ENCODE data around the gene PER2. TPM values are rescaled to one million over a fixed set of nuclear protein-coding genes. Genes with fewer than 3 reads are reported as not detected.

Gene PER2
- total and polyA plus RNA-seq, 2 donors (not counting 1 experiment from before 2014, with no cell fraction given), result 3.2 to 12.6 TPM

DNA sequence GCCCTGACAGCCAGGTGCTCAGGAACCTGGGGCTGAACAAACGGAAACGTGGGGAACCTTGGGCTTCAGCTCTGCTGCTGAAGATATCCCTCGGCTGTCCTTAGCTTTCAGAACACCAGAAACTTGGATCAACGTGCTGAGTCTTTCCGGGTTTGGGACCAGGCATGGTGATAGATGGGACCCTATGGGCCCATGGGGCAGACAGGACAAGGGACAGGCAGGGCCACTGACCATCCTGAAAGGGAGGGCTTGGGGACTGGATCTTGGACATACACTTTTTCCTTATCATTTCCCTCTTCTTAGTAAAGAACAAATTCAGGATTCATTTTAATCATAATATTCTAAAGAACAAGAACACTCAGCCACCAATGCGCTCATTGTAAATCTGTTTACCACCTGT, 32.3 kb downstream of the PER2 start:
- POLR2A ChIA-PET, result no interaction called here
- no peaks in the 10 kb centered on the region for H3K4me1 Mint-ChIP-seq
- Histone ChIP-seq H3K9ac (ENCODE audit: low read length) (no peak overlapping the region), H2AFZ (ENCODE audit: insufficient read depth, low read depth, low read length, poor library complexity, severe bottlenecking) (no peak overlapping the region), H3K4me3 (ENCODE audit: control extremely low read depth in 1 of 5, extremely low read depth in 1 of 5, insufficient read depth in 1 of 5, low read depth in 2 of 5, low read length in 4 of 5) (no peak overlapping the region), H3K79me2 (ENCODE audit: control insufficient read depth, insufficient read depth, low read length) (no peaks in the 10 kb centered on the region), H4K20me1 (ENCODE audit: control insufficient read depth, insufficient read depth, low read length, poor library complexity, severe bottlenecking) (no peaks in the 10 kb centered on the region), H3K36me3 (replicated peaks in 1 of 2; ENCODE audit: control extremely low read depth in 1 of 2, control insufficient read depth in 1 of 2, extremely low read depth in 1 of 2, insufficient read depth in 2 of 2, low read length in 1 of 2) (peaks cover 0 to 38% of the 10 kb centered on the region in 2 experiments), H3K4me2 (replicated peaks; ENCODE audit: low read depth, low read length, poor library complexity, severe bottlenecking) (no peak overlapping the region), H3K27me3 (replicated peaks in 1 of 4; ENCODE audit: control extremely low read depth in 1 of 4, control insufficient read depth in 3 of 4, insufficient read depth in 4 of 4, low read length in 3 of 4) (no peaks in the 10 kb centered on the region), H3K4me1 (ENCODE audit: control insufficient read depth in 2 of 2, insufficient read depth in 2 of 2, low read length in 2 of 2) (no peaks in the 10 kb centered on the region), H3K27ac (ENCODE audit: low read length in 2 of 2) (no peak overlapping the region), H3K9me3 (ENCODE audit: control extremely low read depth in 1 of 3, control insufficient read depth in 2 of 3, insufficient read depth in 1 of 3, low read length in 2 of 3) (no peaks in the 10 kb centered on the region)
- no peaks in the 10 kb centered on the region for H3K27me3 Mint-ChIP-seq
- H3K4me3 Mint-ChIP-seq, result no peak overlapping the region
- ATAC-seq (ENCODE audit: low read depth) (no peak), DNase-seq (no peak)
- intact Hi-C loops (cut with micrococcal nuclease), result loop anchor here (5.0 kb wide), 1 partner anchor 531 kb away; no protein-coding TSS in a partner anchor
- H3K27ac Mint-ChIP-seq, result no peak overlapping the region
- WGBS (ENCODE audit: insufficient coverage), result 98% methylated on average over 5 of the region's 6 CpGs
- no peaks in the 10 kb centered on the region for H3K9me3 Mint-ChIP-seq (ENCODE audit: insufficient read depth)
- TF ChIP-seq EZH2 (IDR thresholded peaks at IDR 0.05; ENCODE audit: borderline replicate concordance, insufficient read depth, low read depth, low read length, poor library complexity, severe bottlenecking), result no peak
- no peak for TF ChIP-seq CTCF (IDR thresholded peaks at IDR 0.05)
- CTCF ChIA-PET, result interaction anchor here (1.4 to 2.3 kb wide), 4 partner anchors 11 to 399 kb away, joined by 4 to 6 read pairs (median 4); no protein-coding TSS in a partner anchor

DNA sequence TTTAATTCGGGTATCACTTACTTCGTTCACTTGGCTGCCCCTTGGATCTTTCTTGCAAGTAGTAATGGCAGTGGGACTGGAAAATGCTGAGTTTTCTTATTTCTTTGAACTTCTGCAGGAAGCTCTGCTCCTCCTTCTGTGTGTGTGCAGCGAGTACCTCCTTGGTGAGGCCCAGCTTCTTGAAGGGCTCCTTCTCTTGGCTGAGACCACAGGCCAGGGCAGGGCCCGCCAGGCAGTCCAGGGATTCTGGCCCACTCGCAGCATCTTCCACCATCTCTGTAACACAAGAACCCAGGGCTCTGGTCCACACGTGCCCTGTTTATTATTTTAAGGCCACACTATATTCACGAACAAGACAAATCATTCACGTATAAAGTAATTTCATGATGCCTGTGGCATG, 32.8 kb downstream of the PER2 start:
- no peaks in the 10 kb centered on the region for H3K27me3 Mint-ChIP-seq
- Histone ChIP-seq H3K27ac (ENCODE audit: low read length in 2 of 2) (no peak overlapping the region), H3K9me3 (ENCODE audit: control extremely low read depth in 1 of 3, control insufficient read depth in 2 of 3, insufficient read depth in 1 of 3, low read length in 2 of 3) (no peaks in the 10 kb centered on the region), H3K4me3 (ENCODE audit: control extremely low read depth in 1 of 5, extremely low read depth in 1 of 5, insufficient read depth in 1 of 5, low read depth in 2 of 5, low read length in 4 of 5) (no peak overlapping the region), H4K20me1 (ENCODE audit: control insufficient read depth, insufficient read depth, low read length, poor library complexity, severe bottlenecking) (no peaks in the 10 kb centered on the region), H3K4me1 (ENCODE audit: control insufficient read depth in 2 of 2, insufficient read depth in 2 of 2, low read length in 2 of 2) (no peaks in the 10 kb centered on the region), H3K36me3 (replicated peaks in 1 of 2; ENCODE audit: control extremely low read depth in 1 of 2, control insufficient read depth in 1 of 2, extremely low read depth in 1 of 2, insufficient read depth in 2 of 2, low read length in 1 of 2) (peaks cover 0 to 38% of the 10 kb centered on the region in 2 experiments), H3K9ac (ENCODE audit: low read length) (no peak overlapping the region), H2AFZ (ENCODE audit: insufficient read depth, low read depth, low read length, poor library complexity, severe bottlenecking) (no peak overlapping the region), H3K4me2 (replicated peaks; ENCODE audit: low read depth, low read length, poor library complexity, severe bottlenecking) (no peak overlapping the region), H3K79me2 (ENCODE audit: control insufficient read depth, insufficient read depth, low read length) (no peaks in the 10 kb centered on the region), H3K27me3 (replicated peaks in 1 of 4; ENCODE audit: control extremely low read depth in 1 of 4, control insufficient read depth in 3 of 4, insufficient read depth in 4 of 4, low read length in 3 of 4) (no peaks in the 10 kb centered on the region)
- 97% methylated on average over 6 of the region's 8 CpGs for WGBS (ENCODE audit: insufficient coverage)
- CTCF ChIA-PET, result interaction anchor here (0.6 to 2.3 kb wide), 5 partner anchors 9 to 398 kb away, joined by 3 to 6 read pairs (median 4); no protein-coding TSS in a partner anchor
- no peaks in the 10 kb centered on the region for H3K4me1 Mint-ChIP-seq
- no peak for DNase-seq
- no peak for ATAC-seq (ENCODE audit: low read depth)
- H3K27ac Mint-ChIP-seq, result no peak overlapping the region
- intact Hi-C loops (cut with micrococcal nuclease), result loop anchor here (5.0 kb wide), 1 partner anchor 532 kb away; no protein-coding TSS in a partner anchor
- no peak overlapping the region for H3K4me3 Mint-ChIP-seq
- H3K9me3 Mint-ChIP-seq (ENCODE audit: insufficient read depth), result no peaks in the 10 kb centered on the region
- TF ChIP-seq CTCF (IDR thresholded peaks at IDR 0.05), result no peak
- no peak for TF ChIP-seq EZH2 (IDR thresholded peaks at IDR 0.05; ENCODE audit: borderline replicate concordance, insufficient read depth, low read depth, low read length, poor library complexity, severe bottlenecking)
- POLR2A ChIA-PET, result no interaction called here

All from B cell (primary cell).